Urothelium cell line (cell line): ENCODE data around the gene OSBPL8.
"Not testable (repeated sequence)": the region's sequence is repeated elsewhere in the genome, so short reads cannot be mapped to it uniquely, and the experiment has no call there.

Experiments used
- DNase-seq: peaks from one replicate; pipeline ENCODE4 v3.0.0; 2011; ENCODE audit warnings: low spot score, mixed read lengths
- FAIRE-seq: peaks from 2 replicates; lab custom pipeline; 2011; peaks lifted over from hg19 to GRCh38; lab: Jason Lieb, UNC

Gene OSBPL8

DNA sequence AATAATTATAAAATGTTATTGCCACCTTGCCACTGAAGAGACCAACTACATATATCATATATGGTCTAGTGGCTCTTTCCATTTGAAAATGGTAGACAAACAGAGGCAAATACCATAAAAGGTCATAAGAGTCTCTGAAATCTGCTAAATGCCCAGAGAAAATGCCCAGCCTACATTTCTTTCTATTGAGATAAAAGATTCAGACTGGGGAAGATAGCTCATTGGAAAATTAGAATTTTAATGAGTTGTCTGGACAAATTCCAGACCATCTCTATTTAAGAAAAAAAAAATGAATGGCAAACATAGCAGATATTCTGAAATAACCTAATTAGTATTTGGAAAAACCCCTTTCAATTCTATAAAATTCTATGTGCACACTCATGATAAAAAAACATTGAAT is 131.5 kb downstream of the OSBPL8 start:
- DNase-seq, result no peak
- FAIRE-seq, result no peak

DNA sequence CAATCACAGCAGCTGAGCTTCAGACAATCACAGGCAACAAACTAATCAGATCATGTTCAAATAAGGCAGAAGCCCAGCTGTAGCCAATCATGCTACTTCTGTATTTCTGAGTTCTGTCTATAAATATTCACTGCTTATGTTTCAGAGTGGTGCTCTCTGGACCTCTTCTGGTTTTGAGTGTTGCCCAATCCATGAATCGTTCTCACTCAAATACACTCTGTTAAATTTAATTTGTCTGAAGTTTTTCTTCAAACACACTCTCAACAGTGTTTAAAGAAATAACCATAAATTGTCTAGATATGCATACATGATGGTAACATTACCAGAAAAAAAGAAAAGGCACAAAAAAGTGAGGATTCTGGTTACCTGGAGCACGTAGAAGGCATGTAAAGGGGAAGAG is 133.4 kb downstream of the OSBPL8 start:
- FAIRE-seq, result no peak
- DNase-seq, result no peak

DNA sequence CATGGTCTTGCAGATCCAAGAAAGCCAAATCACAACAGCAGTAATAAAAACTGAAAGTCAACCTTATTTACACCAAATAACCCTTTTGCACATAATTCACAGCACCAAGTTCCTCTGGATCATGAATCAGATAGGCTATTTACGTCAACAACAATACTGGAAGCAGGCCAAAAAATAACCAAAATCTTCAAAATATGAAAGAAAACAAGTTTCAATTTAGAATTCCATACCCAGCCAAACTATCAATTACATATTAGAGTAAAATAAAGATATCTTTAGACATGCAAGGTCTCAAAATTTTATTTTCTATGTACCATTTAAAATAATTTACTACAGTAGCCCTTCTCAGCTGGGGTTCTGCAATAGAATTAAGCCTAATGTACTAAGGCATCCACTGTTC is 134.6 kb downstream of the OSBPL8 start:
- no peak for FAIRE-seq

DNA sequence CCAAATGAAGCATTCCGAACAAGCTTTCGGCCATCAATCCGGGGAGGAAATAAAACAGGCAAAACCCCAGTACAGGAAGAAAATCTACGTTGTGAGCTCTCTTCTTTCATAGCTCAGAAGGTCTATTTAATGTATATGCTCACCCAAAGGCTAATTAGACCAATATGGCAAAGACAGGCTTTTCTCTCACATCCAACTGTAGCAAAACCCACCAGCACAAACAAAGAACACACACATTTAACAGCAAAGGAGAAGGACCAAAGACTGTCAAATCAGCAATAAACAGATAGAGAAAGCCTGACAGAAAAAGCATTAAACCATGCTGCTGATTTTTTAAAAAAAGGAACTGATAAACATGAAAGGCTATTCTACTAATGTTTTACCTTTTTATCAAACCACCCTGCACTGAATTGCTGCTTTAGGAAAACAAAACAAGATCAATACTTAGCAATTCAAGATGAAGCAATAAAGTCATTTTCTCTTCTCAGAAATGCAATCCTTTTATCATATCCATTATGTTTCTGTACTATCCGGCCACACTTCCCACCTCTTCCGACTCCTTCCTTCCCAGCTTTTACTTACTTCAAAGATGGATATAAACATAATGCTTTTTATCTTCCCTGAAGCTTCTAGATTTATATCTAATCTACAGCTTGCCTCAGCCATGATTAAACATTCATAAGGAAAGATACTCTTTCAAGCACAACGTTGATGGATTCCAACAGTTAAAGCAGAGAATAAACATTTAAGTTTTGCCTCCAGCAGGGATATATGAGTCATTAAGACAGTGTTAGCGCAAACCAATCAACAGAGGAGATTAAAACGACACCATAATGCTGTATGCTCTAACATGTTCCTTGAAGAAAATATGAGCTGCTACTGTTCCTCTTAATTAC is 136.8 kb downstream of the OSBPL8 start:
- DNase-seq, result no peak
- no peak for FAIRE-seq

More for the DNA sequence above, 134.6 kb downstream of the OSBPL8 start:
- no peak for DNase-seq

DNA sequence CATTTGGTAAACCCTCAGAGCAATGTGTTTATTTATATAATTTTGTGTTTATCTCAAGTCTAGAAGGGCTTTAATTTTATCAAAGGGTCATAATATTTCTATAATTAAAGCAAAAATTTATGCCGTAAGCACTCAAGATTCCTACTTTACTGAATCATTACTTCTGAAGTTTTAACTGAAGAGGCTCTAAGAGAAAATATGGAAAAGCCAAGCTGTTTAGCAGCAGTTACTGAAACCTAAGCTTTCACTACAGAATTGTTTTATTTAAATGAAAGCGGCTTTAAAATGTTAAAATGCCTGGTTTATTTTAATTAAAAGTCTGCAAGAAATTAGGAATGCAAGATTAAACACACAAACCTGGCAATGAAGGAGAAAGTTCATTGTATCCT is 137.4 kb downstream of the OSBPL8 start:
- DNase-seq (no peak), FAIRE-seq (no peak)

DNA sequence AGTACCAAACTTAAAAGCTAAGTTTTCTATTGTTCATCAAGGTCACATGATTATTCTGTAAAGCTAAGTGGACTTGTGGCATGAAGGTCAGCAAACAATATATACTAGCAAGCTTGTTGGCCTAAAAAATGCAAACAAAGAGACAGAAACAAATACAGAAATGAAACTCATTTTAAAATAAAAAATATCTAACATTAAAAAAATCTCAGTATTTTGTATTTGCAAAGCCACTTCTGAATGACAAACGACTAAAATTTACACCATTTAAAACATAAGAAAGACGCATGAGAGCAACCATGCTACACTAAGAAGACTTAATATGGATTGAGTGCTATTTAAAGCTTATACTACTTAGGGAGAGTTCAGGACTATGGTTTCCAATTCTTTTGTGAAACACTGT is 138.5 kb downstream of the OSBPL8 start:
- no peak for FAIRE-seq

DNA sequence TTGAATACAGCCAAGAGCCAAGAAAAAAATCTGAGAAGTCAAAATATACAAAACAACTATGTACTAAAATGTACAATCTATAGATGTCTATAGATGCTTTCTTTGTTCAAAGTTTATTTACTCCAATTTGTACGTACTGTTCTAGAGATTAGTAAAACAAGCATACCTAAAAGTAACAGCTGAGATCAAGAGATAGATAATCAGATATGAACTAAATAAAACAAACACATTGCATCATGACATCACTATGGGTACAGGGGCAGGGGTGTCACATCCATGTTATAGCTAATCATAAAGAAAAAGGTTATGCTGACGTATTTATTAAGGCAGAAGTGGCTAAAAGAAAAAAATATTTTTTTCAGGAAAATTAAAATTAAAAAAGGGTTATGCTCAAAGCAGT is 139.3 kb downstream of the OSBPL8 start:
- DNase-seq, result no peak
- FAIRE-seq, result no peak

More for the DNA sequence above, 138.5 kb downstream of the OSBPL8 start:
- no peak for DNase-seq

DNA sequence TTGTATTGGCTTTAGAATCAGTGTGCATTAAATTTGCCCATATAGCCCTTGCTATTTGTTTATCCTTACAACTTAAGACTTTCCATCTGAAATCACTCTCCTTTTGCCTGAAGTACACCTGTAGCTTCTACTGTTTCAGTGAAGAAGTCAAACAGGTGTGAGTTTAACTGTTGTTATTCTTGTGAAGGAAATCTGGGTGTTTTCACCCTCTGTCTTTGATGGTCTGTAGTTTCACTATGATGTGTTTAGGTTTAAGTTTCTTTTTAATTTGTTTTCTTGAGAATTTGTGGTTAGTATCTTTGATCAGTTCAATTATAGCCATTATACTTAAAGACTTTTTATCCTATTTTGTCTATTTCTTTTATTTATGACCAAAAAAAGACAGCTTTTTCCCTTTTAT is 142.5 kb downstream of the OSBPL8 start:
- FAIRE-seq, result no peak
- DNase-seq, result no peak

DNA sequence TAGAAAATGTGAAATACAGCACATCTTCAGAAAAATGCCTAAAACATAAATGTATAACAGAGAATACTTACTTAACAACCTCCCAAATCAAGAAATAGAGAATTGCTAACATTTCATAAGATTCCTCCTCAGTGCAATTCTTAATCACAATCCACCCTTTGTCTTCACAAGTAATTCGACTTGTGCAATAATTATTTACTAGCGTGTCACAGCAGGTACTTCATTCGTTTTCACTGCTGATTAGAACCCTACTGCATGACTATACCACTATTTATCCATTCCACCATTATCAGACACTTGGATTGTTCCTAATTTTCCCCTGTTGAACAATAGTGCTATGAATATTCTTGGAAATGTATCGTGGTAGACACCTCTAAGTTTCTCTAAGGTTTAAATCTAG is 146.4 kb downstream of the OSBPL8 start:
- FAIRE-seq (no peak), DNase-seq (no peak)

DNA sequence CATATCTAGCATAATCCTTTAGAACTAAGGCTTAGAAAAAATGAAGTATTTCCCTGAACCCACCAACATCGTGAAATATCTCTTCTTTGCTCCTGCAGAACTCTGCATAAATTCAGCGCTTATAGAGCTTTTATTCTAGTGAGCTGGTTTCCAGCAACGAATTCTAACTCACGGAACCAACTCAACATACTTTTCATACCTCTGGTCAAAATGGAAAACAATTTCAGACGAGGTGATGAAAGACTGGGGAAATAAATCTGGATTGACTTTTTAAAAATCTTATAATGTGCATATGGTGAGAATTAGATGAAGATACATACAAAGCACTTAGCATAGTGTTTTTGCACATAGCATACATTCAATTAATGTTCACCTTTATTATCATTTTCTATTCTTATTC is 148.8 kb downstream of the OSBPL8 start:
- FAIRE-seq (no peak), DNase-seq (no peak)

DNA sequence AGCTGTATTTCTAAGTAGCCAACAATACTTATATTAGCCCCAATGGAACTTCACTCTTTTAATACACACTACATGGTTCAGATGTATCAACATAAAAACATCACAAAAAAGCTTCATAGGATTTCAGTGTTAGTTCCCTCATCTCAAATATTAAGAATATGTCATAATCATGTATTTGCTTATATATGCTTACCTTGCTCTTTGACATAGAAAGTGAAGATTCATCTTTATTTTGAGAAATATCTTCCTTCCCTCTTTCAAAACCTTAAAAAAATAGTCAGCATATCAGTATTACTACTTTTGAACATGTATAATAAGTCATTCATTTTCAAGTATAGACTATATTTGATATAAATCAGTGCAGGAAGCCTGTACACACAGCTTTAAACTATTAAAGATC is 149.2 kb downstream of the OSBPL8 start:
- no peak for DNase-seq
- no peak for FAIRE-seq

DNA sequence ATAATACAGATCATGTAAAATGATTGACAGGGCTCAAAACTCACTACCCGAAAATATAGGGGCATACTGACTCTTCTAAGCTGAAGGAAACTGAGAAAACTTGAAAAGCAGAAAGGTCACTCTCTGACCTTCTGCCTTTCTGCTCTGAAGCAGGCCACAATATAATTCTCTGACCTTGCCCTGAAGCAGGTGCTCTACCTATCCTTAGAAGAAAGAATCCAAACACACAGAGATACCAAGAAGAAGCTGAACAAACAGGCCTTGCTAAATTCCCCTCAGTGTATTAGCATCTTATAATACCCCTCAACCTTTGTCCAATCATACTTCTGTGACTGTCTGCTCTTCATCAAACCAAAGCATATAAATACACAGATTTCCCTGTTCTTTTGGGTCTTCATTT is 150.5 kb downstream of the OSBPL8 start:
- FAIRE-seq, result no peak
- no peak for DNase-seq

DNA sequence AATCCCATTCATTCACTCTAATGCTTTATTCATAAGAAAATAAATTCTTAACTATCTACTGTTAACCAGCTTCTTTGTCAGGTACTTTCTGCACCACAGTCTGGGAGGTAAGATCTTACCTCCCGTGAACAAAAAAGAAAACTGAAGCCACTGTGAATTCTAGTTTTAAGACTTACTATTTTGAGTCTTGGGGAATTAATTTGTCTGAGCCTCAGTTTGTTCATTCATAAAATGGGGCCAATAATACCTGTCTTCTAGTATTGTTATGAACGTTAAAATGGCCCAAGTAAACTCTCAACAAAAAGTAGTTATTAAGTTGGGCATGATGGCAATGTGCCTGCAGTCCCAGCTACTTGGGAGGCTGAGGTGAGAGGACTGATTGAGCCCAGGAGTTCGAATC is 151.9 kb downstream of the OSBPL8 start:
- DNase-seq (no peak), FAIRE-seq (no peak)

DNA sequence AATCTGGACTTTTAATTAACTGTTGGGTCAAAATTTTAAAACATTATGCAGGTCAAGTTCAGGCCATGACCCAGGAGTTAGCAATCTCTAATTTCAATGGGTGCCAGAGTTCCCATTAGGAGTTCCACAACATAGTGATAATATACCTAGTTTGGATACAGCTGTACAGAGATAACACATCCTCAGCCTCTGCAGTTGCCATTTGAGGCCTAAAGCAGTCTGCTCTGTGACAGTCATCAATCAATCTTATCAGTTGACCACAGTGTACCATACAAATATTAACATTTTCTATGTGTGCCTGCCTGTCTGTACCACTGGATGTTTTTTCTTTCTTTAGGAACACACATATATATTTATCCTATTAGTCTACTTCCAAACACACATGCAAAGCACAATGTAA is 157.3 kb downstream of the OSBPL8 start:
- FAIRE-seq (no peak), DNase-seq (no peak)

DNA sequence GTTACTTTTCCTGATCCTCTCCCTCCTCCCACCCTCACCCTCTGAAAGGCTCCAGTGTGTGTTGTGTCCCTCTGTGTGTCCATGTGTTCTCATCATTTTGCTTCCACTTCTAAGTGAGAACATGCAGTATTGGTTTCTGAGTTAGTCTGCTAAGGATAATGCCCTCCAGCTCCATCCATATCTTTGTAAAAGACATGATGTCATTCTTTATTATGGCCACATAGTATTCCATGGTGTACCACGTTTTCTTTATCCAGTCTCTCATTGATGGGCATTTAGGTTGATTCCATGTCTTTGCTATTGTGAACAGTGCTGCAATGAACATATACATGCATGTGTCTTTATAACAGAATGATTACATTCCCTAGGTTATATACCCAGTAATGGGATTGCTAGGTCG is 159.4 kb downstream of the OSBPL8 start:
- DNase-seq (no peak), FAIRE-seq (no peak)

DNA sequence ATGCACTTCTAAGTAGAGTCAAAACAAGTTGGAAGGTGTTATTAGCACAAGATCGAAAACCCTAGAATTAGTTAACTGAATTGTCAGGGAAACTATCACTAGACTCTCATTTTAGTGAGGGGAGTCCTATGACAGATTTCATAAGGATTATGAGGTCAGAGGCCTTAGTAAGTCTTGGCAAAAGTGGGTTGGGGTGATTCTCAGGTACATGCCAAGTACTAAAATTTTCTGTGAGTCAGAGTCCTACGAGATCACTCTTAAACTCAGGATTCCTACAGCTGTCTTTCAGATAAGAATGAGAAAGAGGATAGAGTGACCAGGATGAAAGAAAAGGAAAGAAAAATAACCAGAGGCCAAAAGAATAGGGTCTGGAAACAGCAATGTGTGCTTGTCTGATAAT is 160.5 kb downstream of the OSBPL8 start:
- FAIRE-seq (no peak), DNase-seq (no peak)

DNA sequence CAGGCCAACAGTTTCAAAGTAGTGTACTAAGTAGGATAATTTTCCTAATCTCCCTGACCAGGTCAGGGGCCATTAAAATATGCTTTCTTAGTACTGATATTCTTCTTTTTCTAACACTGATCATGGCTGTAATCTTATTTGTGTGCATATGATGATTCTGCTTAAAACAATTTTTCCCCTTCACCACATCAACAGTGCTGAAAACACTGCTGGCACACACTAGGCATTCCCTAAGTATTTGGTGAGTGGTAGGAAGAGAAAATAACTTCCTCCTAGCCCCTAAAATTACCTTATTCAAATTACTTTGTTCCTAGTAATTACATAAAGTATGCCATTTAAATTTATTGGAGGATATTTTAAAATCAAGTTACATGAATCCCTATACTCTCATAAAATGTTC is 161.5 kb downstream of the OSBPL8 start:
- DNase-seq, result no peak

DNA sequence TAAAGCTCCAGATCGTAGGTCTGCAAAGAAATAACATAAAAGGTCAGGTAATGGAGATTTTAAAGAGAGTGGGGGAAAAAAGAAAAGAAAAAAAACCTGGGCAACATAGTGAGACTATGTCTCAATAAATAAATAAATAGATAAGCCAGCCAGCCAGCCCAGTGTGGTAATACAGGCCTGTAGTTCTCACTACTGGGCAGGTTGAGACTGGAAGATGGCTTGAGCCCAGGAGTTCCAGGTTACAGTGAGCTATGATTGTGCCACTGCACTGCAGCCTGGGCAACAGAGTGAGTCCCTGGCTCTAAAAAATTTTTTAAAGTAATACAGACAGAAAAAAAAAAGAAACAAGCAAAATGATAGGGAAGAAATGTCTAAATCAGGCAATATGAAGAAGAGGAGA is 168.1 kb downstream of the OSBPL8 start:
- FAIRE-seq (no peak), DNase-seq (no peak)

More for the DNA sequence above, 161.5 kb downstream of the OSBPL8 start:
- FAIRE-seq, result no peak

DNA sequence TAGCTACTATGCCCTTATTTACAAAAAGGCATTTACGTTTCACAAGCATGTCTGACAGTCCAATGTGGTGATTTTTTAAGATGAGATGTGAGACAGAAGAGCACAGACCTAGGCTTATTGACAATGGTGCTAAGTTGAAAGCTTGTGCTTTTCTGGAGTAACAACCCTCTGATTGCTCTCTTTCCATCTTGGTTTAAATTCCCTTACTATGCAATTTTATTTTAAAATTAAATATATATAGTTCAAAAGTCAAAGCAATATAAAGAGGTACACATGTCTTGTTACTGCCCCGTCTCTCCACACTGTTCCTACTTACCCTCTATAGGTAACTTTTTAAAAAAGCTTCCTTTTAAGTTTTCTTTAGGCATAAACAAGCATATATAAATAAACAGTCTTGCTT is 172.0 kb downstream of the OSBPL8 start:
- no peak for FAIRE-seq
- DNase-seq, result no peak

DNA sequence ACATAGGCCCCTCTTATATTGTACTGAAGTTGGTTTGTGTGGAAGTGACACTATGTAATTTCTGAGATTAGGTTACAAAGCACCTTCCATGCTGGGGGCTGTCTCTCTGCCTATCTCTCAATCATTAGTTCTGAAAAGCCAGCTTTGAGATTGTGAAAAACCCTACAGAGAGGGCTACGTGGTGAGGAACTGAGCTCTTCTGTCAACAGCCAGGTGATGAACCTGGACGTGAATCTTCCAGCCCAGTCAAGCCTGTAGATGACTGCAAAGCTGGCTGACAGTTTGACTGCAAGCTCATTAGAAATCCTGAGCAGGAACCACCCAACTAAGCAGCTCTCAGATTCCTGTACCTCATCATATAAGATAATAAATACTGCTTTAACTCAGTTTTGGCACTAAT is 175.0 kb downstream of the OSBPL8 start:
- FAIRE-seq, result no peak
- no peak for DNase-seq

DNA sequence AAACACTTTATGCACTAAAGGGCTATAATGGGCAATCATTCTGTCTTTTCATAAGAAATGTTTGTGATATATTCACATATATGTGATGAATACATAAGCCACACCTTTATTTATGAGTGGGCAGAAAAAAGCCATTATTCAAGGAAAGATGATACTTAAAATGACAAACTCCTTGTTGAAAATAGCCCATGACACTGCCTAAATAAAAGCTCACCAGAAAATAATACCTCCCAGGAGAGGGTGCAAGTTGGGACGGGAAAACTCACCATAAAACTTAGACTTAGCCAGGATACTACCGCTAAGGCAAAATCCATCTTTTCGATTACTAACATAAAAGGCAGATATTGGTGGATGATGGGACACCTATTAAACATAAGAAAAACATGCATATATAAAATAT is 175.6 kb downstream of the OSBPL8 start:
- no peak for FAIRE-seq
- no peak for DNase-seq

DNA sequence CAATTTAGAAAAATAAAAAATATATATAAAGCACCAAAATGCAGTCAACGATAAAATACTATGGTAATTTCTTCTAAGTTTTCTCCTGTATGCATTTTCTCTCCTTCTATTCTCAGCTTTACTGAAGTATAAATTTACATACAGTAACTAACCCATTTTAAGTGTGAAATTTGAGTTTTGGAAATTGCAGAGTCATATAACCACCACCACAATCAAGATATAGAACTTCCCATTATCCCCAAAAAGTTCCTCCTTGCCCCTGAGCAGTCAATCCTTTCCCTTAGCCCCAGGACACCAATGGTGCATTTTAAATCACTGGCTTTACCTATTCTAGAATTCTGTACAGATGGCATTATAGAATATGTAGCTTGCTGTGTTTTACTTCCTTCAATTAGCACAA is 180.3 kb downstream of the OSBPL8 start:
- FAIRE-seq (no peak), DNase-seq (no peak)

DNA sequence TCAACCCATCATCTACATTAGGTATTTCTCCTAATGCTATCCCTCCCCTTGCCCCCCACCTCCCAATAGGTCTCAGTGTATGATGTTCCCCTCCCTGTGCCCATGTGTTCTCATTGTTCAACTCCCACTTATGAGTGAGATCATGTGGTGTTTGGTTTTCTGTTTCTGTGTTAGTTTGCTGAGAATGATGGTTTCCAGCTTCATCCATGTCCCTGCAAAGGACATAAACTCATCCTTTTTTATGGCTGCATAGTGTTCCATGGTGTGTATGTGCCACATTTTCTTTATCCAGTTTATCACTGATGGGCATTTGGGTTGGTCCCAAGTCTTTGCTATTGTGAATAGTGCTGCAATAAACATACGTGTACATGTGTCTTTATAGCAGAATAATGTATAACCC is 182.7 kb downstream of the OSBPL8 start:
- not testable (repeated sequence) for FAIRE-seq, DNase-seq
